HG03378 (cell line): ENCODE results near the gene LRMDA.
"Not testable (repeated sequence)": the region's sequence is repeated elsewhere in the genome, so short reads cannot be mapped to it uniquely, and the experiment has no call there.

ENCODE experiments used
- ATAC-seq: cut with Tn5 transposase; IDR thresholded peaks from one replicate; pipeline ENCODE4 v1.9.1; 2021; ENCODE audit warnings: mild to moderate bottlenecking, moderate library complexity; ENCODE audit not compliant: unreplicated experiment

The LRMDA gene

GRCh38 chr10:75762431-75762802 is 331.0 kb downstream of the LRMDA start:
- ATAC-seq = no peak

GRCh38 chr10:75763652-75764051 is 332.2 kb downstream of the LRMDA start:
- no peak for ATAC-seq

GRCh38 chr10:75764974-75765788 is 333.8 kb downstream of the LRMDA start:
- no peak for ATAC-seq

- ATAC-seq = no peak
Observed at GRCh38 chr10:75765789-75766096, 334.3 kb downstream of the LRMDA start.

GRCh38 chr10:75766106-75766505 is 334.7 kb downstream of the LRMDA start:
- ATAC-seq = no peak

GRCh38 chr10:75766752-75767151 is 335.3 kb downstream of the LRMDA start:
- not testable (repeated sequence) for ATAC-seq

- no peak for ATAC-seq
Observed at GRCh38 chr10:75770626-75771081, 339.2 kb downstream of the LRMDA start.

GRCh38 chr10:75771606-75772005 is 340.2 kb downstream of the LRMDA start:
- ATAC-seq = no peak

GRCh38 chr10:75772153-75772887 is 340.9 kb downstream of the LRMDA start:
- ATAC-seq = peak; percentile 68

GRCh38 chr10:75773231-75773780 is 341.9 kb downstream of the LRMDA start:
- ATAC-seq = no peak

GRCh38 chr10:75773813-75774782 is 342.7 kb downstream of the LRMDA start:
- ATAC-seq = no peak

- ATAC-seq = no peak
Observed at GRCh38 chr10:75774783-75775490, 343.5 kb downstream of the LRMDA start.

- ATAC-seq = no peak
Observed at GRCh38 chr10:75776738-75777504, 345.5 kb downstream of the LRMDA start.

- ATAC-seq = no peak
Observed at GRCh38 chr10:75778665-75779064, 347.2 kb downstream of the LRMDA start.

GRCh38 chr10:75779276-75779675 is 347.9 kb downstream of the LRMDA start:
- ATAC-seq = no peak

- ATAC-seq = no peak
Observed at GRCh38 chr10:75782463-75783248, 351.2 kb downstream of the LRMDA start.

GRCh38 chr10:75788394-75789205 is 357.2 kb downstream of the LRMDA start:
- ATAC-seq = no peak

GRCh38 chr10:75793848-75794247 is 362.4 kb downstream of the LRMDA start:
- no peak for ATAC-seq
